Cerebellar cortex (tissue), 1 donor: Measurements from ENCODE around the gene CBLL1.

Experiments
- DNase-seq: peaks from one replicate; pipeline ENCODE4 v3.0.0-alpha.2; 2015; ENCODE audit warnings: low spot score

Gene CBLL1, protein sequence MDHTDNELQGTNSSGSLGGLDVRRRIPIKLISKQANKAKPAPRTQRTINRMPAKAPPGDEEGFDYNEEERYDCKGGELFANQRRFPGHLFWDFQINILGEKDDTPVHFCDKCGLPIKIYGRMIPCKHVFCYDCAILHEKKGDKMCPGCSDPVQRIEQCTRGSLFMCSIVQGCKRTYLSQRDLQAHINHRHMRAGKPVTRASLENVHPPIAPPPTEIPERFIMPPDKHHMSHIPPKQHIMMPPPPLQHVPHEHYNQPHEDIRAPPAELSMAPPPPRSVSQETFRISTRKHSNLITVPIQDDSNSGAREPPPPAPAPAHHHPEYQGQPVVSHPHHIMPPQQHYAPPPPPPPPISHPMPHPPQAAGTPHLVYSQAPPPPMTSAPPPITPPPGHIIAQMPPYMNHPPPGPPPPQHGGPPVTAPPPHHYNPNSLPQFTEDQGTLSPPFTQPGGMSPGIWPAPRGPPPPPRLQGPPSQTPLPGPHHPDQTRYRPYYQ

DNA sequence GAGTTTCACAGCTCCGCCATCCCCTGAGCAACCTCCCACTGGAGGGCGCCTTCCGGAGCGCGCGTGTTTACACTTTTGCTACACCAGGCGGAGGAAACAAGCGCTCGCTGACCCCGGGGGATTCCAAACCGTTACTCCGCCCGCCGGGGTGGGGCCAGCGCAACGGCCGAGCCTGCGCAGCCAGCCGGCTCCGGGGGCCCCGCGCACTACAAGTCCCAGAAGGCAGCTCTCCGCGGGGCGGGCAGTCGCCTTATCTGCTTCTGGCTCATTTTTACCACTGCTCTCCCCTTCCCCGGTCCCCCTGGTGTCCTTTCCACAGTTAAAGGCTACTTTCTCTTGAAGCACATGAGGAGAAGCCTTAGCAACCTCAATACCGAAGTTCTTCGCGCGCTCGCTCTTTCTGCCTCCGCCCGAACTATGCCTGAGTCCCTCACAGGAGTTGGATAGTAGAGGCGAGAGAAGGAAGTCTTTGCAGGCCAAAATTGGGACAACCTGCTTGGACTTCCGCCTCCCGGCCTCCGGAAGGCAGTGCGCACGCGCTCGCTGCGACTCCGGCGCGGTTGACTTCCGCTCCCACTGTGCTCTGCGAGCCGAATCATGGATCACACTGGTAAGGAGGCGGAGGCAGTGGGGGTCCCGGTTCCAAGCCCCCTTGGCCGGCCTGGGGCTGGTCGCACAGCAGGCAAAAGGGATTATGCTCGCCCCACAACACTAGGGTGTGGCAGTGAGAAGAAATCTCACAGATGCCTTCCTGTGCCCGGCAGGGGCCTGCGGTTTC is at the start of gene CBLL1:
TSS of gene CBLL1 (plus strand) at position 576 of the 778 bp plus-strand sequence. CDS start at position 598, 22 bp downstream.
- DNase-seq: peak; percentile 96

DNA sequence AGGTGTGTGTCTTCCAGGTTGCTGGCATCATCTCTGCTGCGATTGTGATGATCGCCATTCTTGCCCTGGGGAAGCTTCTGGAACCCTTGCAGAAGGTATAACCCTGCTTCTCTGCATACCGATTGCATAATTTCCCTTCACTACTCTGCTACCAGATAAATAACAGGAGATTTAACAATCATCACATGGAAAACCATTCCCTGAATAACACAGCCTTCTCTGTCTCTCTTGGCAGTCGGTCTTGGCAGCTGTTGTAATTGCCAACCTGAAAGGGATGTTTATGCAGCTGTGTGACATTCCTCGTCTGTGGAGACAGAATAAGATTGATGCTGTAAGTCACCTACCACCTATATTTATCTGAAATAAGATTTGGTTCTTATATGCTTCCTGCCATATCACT is 49.6 kb upstream of the CBLL1 start:
- no peak for DNase-seq

DNA sequence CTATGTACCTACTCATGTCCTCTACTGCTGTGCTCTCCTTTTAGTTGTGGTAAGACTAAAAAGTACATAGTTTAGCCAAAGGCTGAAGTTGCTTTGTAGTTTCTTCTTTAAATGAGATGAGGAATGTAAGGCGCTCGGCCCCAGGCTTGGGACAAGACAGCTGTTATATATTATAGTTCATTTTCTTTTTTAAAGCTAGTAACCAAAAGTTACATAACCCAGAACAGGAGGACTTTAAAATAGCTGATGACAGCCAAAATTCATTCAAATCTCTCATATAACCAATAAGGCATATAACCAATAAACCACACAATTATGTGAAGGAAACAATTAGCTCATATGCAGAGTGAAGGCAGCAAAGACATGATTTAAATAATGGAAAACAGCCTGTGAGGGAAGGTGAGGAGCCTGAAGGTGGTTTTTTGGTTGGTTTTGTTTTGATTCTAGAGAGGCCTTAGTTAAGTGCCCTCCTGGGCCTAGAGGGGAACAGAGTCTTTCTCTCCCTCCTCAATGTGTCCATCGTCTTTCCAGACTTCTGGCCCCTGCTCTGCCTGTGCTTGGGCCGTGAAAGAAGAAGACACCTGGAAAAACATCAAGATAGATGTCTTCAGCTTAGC is 47.5 kb upstream of the CBLL1 start:
- DNase-seq: no peak

DNA sequence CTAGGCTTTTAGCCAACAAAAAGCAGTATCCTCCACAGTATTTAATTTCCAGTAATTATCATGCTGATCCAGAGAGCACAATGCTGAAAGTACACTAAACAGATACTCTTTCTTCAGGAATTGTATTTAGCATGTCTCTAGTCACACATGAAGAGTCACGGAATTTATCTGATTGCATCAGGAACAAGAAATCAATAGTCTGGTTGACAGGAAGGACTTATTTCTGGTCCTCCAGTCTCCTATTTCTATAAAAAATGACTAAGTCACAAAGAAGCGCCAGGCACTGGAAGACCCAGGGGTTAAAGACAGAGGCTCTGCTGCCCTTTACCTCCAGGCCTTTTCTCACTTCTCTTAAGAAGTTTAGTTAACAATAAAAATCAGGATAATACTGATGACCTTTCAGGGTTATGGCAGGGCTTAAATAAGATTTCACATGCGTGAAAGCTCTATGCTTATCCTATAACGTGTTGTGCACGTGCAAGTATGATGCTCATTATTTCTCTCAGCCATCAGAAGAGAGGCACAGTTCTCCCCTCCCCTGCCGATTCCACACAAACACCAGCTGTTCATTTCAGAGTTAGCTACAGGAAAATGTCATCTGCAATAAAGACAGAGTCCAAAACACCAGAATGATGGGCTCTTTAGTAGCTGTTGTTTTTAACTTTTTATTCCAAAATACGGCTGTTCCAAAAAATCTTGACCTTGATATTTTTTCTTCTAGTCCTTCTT is 46.5 kb upstream of the CBLL1 start:
- DNase-seq: peak; percentile 51

DNA sequence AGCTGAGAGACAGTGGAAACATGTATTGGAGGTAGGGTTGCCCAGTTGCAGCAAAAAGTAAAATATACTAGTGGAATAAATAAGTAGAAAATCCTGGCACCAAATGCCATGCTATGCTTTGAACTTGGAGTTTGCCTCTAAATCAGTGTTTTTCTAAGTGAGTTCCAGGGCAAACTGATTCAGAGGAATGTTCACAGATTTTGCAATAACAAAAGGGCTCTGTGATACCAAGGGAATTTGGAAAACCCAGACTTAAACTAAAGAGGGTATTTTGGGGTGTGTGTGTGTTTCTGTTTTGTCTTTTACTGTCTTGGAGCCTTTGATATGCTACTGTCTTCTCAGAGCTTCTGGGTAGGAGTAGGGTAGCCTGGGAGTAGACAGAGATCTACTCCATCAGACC is 43.4 kb upstream of the CBLL1 start:
- DNase-seq: no peak

DNA sequence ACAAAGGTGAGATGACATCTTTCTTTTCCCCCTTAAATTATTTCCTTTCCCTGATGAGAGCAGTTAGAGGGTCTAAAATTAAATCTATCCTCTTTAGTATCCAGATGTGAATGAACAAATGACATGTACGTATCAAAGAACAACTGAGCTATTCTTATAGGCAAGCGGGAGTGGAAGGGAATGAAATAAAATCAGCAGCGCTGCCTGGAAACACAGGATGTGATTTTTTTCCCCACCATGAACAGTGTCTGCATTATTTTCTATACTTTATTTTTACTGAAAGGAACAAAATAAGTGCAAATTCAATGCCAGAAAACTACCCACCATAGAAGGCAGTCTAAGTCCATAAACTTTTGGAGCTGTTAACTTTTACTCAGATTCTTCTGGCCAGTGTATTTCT is 42.8 kb upstream of the CBLL1 start:
- no peak for DNase-seq

DNA sequence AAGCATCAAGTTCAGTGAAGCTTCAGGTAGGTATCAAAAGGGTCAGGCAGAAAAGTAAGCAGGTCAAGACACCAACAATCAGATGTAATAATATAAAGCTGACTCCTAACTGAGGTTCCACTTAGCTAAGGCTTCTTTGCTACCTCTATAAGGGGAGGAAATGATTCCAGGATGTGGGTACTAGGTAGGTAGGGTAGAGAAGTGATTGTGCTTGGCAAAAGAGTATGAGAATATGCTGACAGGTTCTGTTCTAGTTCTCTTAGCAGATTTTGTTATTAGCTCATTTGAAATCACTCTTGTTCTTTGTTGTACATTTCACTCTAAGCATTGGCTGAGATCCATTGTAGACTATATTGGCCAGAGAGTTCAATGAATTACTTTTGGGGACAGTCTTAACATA is 40.7 kb upstream of the CBLL1 start:
- no peak for DNase-seq

DNA sequence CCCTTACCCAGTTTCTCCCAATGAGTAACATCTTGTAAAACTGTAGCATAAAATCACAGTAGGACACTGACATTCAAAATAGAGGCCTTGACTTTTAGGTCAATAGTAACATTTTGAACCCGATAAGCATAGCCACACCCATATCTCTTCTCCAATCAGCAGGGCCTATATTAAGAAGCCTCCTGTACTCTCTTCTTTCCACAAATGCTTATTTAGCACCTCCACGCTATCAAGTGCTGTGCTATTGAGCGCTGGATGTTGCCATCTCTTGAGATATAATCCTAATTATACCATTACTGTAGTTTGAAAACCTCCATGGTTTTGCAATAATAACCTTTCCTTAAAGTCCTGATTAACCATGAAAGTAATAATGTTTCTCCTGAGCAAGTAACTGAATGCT is 40.1 kb upstream of the CBLL1 start:
- no peak for DNase-seq

DNA sequence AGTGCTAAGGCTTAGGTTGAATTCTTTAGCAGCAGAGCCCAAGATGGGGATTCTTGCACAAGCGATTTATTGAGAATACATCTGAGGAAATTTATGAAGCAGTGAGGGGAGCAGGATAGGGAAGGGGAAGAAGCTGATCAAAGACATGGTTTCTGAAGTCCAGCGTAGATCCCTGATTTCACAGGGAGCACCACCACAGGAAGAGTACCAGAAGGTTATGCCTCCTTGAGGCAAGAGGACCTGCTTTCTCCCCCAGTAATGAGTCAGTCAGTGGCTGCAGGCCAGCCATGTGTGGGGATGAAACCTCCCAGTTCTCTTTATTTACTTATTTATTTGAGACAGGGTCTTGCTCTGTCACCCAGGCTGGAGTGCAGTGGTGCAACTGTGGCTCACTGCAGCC is 35.0 kb upstream of the CBLL1 start:
- no peak for DNase-seq

DNA sequence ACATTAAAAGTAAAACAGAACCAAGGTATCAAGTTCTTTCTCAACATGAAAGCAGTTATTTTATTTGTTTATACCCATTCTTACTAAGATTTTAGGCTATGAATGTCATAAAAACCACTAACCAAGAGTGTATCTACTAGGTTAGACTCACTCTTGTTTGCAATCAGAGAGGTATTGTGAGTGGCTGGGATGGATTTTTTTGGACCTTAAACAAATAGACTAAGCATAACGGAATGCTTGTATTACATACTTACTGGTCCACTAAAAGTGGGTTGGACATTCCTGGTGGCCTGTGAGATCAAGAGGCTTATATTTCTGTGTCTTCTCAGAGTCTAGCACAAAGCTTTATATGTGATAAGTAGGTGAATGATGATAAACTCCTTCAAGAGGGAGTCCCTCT is 32.6 kb upstream of the CBLL1 start:
- no peak for DNase-seq

DNA sequence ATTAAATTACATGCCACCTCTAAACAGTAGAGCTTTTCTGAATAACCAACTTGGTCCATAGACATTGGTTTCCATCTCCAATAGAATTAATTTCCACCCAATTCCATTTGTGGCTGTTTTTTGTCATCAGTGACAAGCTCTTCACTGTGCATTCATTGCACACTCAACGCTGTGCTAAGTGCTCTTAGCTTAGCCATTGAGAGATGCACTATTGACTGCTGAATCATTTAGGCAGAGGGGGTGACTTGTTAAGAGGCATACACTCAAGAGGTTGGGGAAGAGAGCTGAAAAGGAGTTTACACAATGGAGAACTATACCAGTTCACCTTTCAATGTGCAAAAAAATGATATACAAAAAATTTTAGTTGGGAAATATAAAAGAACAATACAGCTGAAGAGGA is 31.9 kb upstream of the CBLL1 start:
- DNase-seq: no peak

DNA sequence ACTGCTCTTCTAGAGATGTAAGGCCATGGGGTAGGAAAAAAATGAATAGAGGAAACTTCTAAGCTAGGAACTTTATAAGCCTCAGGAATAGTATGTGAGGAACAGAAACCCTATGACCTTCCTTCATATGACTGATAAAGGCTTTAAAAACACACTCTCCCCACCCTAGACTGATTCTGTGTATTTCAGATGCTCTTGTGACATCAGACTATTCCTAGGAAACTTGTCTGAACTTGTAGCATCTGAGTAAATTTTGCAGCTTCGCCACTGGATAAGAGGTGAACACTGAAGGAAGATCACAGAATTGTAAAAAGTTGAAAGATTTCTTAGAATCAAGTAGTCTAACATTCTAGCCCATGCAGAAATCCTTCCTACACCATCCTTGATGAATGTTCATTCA is 31.0 kb upstream of the CBLL1 start:
- DNase-seq: no peak

DNA sequence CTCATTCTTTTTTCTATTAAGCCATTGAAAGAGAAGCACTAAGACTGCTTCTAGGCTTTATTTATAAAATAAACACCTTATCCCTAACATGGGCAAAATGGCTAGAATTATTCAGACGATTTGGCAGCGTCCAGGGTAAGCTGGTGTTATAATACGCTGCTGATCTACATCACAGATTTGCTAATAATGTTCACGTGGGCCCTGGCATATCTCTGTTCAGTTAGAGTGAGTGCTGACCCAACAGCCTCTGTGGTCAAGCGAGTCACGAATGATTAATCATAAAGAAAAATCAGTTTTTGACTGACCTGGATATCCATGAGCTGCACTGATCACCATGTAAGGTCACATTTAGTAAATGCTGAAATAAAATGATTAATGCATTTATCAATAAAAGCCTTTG is 28.4 kb upstream of the CBLL1 start:
- no peak for DNase-seq

DNA sequence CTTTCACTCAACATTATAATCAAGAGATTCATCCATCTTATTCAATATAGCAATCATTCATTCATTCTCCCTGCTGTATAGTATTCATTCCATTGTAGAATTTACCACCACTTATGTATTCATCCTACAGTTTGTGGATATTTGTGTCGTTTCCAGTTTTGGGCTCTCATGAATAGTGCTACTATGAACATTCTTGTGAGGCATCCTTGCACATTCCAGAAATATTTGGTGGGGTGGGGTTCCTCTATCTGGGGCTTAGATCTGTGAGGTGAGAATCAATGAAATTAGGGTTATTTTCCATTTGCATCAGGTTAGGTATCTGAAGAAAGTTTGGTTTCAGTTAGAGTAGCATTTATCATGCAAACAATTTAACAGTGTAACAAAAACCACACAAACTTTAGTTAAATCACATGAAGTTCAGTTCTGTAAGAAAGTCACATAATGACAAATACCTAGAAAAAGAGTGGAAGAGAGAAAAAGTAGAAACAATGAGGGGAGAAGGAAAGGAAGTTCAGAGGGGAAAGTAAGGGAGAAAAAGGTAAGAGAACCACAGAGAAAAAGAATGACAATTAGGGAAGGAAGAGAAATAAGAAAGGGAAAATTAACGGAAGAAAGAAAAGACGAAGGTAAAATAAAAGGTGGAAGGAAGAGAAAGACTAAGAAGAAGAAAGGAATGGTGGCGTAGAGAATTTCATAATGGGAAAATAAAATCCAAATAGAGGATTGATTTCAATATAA is 25.3 kb upstream of the CBLL1 start:
- DNase-seq: no peak

DNA sequence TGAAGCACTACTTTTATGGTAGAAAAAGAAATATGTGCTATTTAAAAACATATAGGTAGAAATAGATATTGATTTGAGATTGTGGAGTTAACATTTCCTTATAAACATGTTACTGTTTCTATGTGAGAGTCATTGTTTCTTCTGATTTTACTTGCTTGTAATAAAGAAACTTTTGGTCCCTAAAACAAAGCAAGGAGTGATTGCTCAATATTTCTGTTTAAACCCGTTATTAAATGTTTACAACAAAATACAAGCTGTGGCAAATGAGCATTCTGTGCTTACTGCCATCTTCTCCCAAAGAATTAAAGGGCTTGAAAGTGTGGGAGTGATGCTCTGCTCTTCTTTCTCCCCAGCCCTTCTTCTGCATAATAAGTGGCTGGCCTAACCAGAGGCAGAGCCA is 22.7 kb upstream of the CBLL1 start:
- no peak for DNase-seq

DNA sequence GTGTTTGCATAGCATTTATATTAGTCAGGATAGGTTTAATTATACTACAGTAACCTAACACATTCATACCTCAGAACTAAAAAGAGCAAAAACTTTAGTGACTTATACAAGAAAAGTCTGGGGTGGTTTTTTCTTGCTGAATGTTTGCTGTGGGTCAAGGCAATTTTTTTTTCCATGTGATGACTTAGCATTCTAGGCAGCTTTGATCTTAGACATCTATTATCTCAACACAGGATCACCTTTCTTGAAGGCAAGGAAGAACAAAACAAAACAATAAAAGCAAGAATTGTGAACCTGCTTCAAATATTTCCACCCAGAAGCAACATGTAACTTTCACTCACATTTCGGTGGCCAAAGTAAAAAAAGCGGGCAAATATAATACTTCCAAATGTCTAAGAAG is 20.7 kb upstream of the CBLL1 start:
- no peak for DNase-seq

DNA sequence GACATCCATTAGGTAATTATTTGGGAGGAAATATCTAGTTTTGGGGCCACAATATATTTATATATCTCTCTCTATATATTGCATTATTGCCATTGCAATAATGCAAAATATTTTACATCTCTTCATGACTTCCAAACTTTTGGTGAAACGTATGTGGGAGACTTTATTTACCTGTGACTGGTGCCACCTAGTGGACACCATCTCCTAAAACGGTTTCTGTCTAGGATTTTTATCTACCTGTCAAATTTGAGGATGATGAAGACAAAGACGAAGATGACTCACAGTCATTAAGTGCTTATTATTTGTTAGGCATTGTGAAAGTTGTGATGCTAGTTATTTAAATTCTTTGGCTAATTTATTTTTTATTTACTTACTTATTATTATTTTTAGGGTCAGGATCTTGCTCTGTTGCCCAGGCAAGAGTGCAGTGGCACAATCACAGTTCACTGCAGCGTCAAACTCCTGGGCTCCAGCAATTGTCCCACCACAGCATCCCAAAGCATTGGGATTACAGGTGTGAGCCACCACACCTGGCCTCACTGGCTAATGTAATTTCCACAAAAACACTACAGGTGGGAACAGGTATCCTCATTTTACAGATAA is 18.7 kb upstream of the CBLL1 start:
- peak; percentile 79 for DNase-seq

DNA sequence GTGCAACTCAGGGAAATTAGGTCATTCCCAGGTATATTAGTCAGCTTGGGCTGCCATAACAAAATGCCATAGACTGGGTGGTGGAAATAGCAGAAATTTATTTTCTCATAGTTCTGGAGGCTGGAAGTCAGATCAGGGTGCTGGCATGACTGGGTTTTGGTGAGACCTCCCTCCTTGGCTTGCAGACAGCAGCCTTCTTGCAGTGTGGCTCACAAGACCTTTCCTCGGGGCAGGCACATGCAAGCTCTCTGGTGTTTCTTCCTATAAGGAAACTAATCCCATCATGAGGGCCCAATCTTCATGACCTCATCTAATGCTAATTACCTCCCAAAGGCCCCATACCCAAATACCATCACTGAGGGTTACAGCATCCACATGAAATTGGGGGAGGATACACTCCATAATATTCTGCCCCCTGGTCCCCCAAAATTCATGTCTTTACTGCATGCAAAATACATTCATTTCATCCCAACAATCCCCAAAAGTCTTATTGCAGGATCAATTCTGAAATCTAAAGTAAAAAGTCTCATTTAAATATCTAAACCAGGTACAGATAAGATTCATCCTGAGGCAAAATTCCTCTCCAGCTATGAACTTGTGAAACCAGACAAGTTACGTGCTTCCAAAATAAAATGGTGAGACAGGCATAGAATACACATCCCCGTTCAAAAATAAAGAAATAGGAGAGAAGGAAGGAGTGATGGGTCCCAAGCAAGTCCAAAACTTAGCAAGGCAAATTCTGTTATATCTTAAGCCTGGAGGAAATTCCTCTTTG is 17.4 kb upstream of the CBLL1 start:
- no peak for DNase-seq

DNA sequence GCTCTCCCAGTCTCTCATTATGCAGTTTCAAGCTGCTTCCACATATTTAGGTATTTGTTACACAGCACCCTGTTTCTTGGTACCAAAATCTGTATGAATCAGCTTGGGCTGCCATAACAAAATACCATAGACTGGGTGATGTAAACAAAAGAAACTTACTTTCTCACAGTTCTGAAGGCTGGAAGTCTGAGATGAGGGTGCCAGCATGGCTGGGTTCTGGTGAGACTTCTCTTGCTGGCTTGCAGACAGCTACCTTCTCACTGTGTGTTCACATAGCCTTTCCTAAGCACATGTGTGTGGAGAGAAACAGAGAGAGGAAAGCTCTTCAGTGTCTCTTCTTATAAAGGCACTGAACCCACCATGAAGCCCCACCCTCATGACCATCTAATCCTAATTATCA is 15.7 kb upstream of the CBLL1 start:
- no peak for DNase-seq
